Stimulated activated CD8-positive, alpha-beta memory T cell treated with anti-CD3 and anti-CD28 coated beads, Interleukin-7, amount 100 ng/mL, for 4 hours (primary cell): ENCODE data around the gene USP53.
"Not testable (repeated sequence)": the region's sequence is repeated elsewhere in the genome, so short reads cannot be mapped to it uniquely, and the experiment has no call there.

Experiments
- DNase-seq, 2 donors: peaks; one replicate each; pipeline ENCODE4 v3.0.0-alpha.2; 2020; ENCODE audit warnings: low read depth in 2 of 2

USP53 gene

DNA sequence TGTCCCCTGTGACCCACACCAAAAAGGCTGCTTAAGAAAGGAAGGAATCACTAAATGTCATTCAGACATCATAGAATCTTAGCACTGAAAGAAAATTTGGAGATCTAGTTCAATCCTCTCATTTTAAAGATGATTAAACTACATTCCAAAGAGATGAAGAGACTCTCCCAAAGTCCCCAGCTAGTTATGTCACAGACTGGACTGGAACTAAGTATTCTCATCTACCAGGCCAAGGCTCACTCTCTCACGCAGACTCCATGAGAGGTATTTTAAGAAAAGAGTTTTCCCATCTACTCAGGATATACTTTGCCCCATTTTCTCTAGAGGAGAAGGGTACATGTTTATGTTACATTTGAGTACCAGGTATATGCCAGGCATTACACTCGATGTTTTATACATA is 102.5 kb downstream of the USP53 start:
- no peak for DNase-seq

DNA sequence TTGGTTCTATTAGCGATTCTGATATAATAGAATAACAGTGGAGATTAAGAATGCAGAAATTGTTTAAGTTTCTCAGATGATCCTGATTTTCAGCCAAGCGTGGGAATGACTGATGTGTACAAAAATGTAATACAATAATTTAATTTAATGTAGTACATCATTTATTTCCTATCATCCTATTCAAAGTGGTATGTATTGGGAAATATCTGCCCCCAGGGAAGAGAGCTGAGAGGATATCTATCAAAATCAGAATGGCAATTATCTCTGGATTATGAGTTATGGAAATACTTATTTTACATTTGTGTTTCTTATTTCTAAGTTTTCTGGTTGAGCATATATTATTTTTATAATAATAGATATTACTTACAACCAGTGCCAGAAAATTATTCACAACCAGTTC is 105.5 kb downstream of the USP53 start:
- DNase-seq: no peak

GRCh38 chr4:119321921-119322687 is 109.6 kb downstream of the USP53 start, which contains the start of gene FABP2:
TSS of gene FABP2 (minus strand) at chr4:119322138. CDS start at chr4:119322102, 36 bp downstream.
- no peak for DNase-seq

DNA sequence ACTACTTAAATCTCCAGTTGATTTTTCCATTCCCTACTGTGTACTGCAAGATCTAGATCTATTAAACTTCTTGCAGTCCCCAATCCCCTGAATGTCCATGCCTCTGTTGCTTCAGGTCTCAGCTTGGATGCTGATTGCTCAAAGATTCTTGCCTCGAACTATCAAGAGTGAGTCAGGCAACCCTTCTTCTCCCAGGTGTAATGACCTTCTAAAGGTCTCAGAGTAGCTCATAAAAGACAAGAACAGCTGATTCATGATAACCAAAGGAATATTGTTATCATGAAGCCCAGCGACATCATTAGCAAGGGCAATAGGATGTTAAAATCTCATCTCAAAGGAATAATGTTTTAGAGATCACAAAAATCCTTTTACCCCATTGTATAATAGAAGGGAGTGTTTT is 116.2 kb downstream of the USP53 start:
- no peak for DNase-seq

GRCh38 chr4:119329835-119330620 is 117.5 kb downstream of the USP53 start:
- no peak for DNase-seq

DNA sequence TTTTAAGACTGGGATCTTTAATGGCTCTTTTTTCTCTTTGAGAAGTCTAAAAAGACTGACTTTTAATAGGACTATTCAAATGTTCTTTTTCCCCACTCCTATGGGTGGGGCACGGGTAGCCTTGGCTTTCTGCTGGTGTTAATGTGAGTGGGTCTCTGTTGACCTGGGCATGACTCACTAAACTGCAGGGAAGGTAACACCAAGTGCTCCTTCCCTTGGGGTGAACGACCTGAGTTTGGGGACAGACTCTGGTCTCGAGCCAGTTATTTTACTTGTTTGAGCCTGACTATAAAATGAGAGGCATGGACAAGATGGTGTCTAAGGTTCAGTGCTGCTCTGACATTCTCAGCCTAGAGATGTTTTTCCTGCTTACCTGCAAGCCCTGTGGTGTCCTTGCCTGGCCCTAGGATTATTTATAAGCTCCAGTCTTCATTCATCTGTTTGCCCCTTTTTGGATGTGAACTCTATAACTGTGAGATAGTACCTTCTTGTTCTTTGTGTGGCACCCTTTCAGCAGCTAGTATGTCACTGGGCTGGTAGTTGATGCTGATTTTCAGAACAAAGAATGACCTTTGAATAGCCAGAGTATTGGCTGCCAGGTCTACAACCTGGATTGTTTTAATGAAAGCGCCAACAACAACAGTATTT is 123.9 kb downstream of the USP53 start:
- not testable (repeated sequence) for DNase-seq

GRCh38 chr4:119337010-119337409 is 124.5 kb downstream of the USP53 start:
- no peak for DNase-seq

DNA sequence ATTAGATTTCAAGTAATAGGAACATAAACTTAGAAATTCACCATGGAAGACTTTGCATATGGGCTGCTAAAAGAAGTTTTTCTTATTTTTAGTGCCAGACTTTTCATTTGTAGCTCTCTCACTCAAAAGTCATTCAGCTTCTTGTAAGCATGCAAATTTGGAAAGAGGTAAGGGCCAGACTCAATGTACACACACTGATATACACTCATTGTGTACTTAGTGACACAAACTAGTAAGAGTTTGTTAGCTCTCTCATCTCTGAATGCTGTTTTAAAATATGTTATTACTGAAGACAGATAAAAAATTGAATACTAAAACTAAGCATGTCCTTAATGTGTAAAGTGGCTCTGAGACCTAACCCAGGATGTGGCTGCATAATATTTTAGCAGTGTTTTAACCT is 127.4 kb downstream of the USP53 start:
- DNase-seq: not testable (repeated sequence)

DNA sequence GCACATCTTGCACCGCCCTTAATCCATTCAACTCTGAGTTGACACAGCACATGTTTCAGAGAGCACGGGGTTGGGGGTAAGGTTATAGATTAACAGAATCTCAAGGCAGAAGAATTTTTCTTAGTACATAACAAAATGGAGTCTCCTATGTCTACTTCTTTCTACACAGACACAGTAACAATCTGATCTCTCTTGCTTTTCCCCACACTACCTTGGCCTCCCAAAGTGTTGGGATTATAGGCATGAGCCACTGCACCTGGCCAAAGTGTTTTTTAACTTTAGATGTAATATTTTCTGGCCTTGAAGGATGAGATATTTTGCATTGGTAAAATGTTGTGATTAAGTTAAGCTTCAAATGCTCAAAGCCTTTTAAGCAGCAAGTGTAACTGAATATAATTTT is 130.8 kb downstream of the USP53 start:
- not testable (repeated sequence) for DNase-seq
